H9 (cell line): ENCODE data around the gene RINL. TPM values are rescaled to one million over a fixed set of nuclear protein-coding genes. Genes with fewer than 3 reads are reported as not detected.

Experiments
- DNase-seq: peaks from one replicate; pipeline ENCODE4 v3.0.0-alpha.2; 2017
- H2AFZ ChIP-seq: one replicate; pipeline ENCODE4 v1.6.1; 2013; ENCODE audit warnings: mild to moderate bottlenecking, low read length, control low read depth, moderate library complexity
- H2AK5ac ChIP-seq: 2 replicates; pipeline ENCODE4 v1.6.1; 2013; ENCODE audit warnings: low read length, control low read depth, mixed read lengths; ENCODE audit not compliant: insufficient read length
- H2BK120ac ChIP-seq: one replicate; pipeline ENCODE4 v1.6.1; 2013; ENCODE audit warnings: low read depth, mild to moderate bottlenecking, low read length, control low read depth, inconsistent platforms; ENCODE audit not compliant: poor library complexity, severe bottlenecking
- H2BK12ac ChIP-seq: 2 replicates; pipeline ENCODE4 v1.6.1; 2013; ENCODE audit warnings: low read length, control low read depth, mixed read lengths, low read depth; ENCODE audit not compliant: insufficient read length
- H2BK15ac ChIP-seq: 2 replicates; pipeline ENCODE4 v1.6.1; 2013; ENCODE audit warnings: low read depth, low read length, control low read depth
- H2BK20ac ChIP-seq: one replicate; pipeline ENCODE4 v1.6.1; 2013; ENCODE audit warnings: low read depth, mild to moderate bottlenecking, low read length, control low read depth, inconsistent platforms; ENCODE audit not compliant: poor library complexity, severe bottlenecking
- H2BK5ac ChIP-seq: 2 replicates; pipeline ENCODE4 v1.6.1; 2013; ENCODE audit warnings: low read length, control low read depth, mixed read lengths; ENCODE audit not compliant: insufficient read length
- H3K14ac ChIP-seq: 2 replicates; pipeline ENCODE4 v1.6.1; 2013; ENCODE audit warnings: low read length, control low read depth; ENCODE audit not compliant: insufficient read depth
- H3K18ac ChIP-seq: 2 replicates; pipeline ENCODE4 v1.6.1; 2013; ENCODE audit warnings: low read depth, mild to moderate bottlenecking, mixed read lengths, low read length, control low read depth; ENCODE audit not compliant: insufficient read length
- H3K23ac ChIP-seq: 2 replicates; pipeline ENCODE4 v1.6.1; 2013; ENCODE audit warnings: low read length, control low read depth, mixed read lengths, low read depth; ENCODE audit not compliant: insufficient read length
- H3K23me2 ChIP-seq: 2 replicates; pipeline ENCODE4 v1.6.1; 2013; ENCODE audit warnings: low read depth, mild to moderate bottlenecking, mixed read lengths, low read length, control low read depth; ENCODE audit not compliant: insufficient read length, poor library complexity, severe bottlenecking
- H3K27ac ChIP-seq: 2 replicates; pipeline ENCODE4 v1.5.1; 2013; ENCODE audit warnings: low read length, control low read depth, mixed read lengths, low read depth; ENCODE audit not compliant: insufficient read length
- H3K27me3 ChIP-seq: 2 replicates; pipeline ENCODE4 v1.6.1; 2013; ENCODE audit warnings: low read length, control low read depth, inconsistent platforms; ENCODE audit not compliant: insufficient read depth
- H3K4ac ChIP-seq: 2 replicates; pipeline ENCODE4 v1.6.1; 2013; ENCODE audit warnings: low read depth, mild to moderate bottlenecking, control low read depth, inconsistent platforms, low read length, moderate library complexity
- H3K4me1 ChIP-seq: 2 replicates; pipeline ENCODE4 v1.6.1; 2013; ENCODE audit warnings: low read length, control low read depth, inconsistent platforms; ENCODE audit not compliant: insufficient read depth
- H3K4me2 ChIP-seq: 2 replicates; pipeline ENCODE4 v1.6.1; 2013; ENCODE audit warnings: low read length, control low read depth, mixed read lengths; ENCODE audit not compliant: insufficient read length, insufficient read depth
- H3K56ac ChIP-seq: 2 replicates; pipeline ENCODE4 v1.6.1; 2013; ENCODE audit warnings: low read depth, mild to moderate bottlenecking, mixed read lengths, low read length, control low read depth; ENCODE audit not compliant: insufficient read length
- H3K79me1 ChIP-seq: 2 replicates; pipeline ENCODE4 v1.6.1; 2013; ENCODE audit warnings: low read depth, mild to moderate bottlenecking, moderate library complexity, low read length, control low read depth, inconsistent platforms; ENCODE audit not compliant: insufficient read depth, poor library complexity, severe bottlenecking
- H3K79me2 ChIP-seq: 2 replicates; pipeline ENCODE4 v1.6.1; 2013; ENCODE audit warnings: low read length, control low read depth, inconsistent platforms; ENCODE audit not compliant: insufficient read depth
- H3K9ac ChIP-seq: 2 replicates; pipeline ENCODE4 v1.6.1; 2013; ENCODE audit warnings: low read length, control low read depth, mixed read lengths; ENCODE audit not compliant: insufficient read length; ENCODE audit errors: extremely low read depth
- H3K9me3 ChIP-seq: one replicate; pipeline ENCODE4 v1.6.1; 2013; ENCODE audit warnings: low read depth, low read length, inconsistent platforms; ENCODE audit not compliant: control insufficient read depth
- H3T11ph ChIP-seq: one replicate; pipeline ENCODE4 v1.6.1; 2013; ENCODE audit warnings: mild to moderate bottlenecking, low read length, control low read depth, inconsistent platforms
- H4K20me1 ChIP-seq: one replicate; pipeline ENCODE4 v1.6.1; 2013; ENCODE audit not compliant: control insufficient read depth, insufficient read length, insufficient read depth
- H4K5ac ChIP-seq: 2 replicates; pipeline ENCODE4 v1.6.1; 2013; ENCODE audit warnings: low read depth, mild to moderate bottlenecking, mixed read lengths, low read length, control low read depth; ENCODE audit not compliant: insufficient read length
- H4K8ac ChIP-seq: replicated peaks from 2 replicates; pipeline ENCODE4 v1.6.1; 2013; ENCODE audit warnings: low read length, control low read depth, mixed read lengths, low read depth; ENCODE audit not compliant: insufficient read length
- H4K91ac ChIP-seq: 2 replicates; pipeline ENCODE4 v1.6.1; 2013; ENCODE audit warnings: low read depth, mild to moderate bottlenecking, moderate library complexity, mixed read lengths, low read length, control low read depth; ENCODE audit not compliant: insufficient read length
- H3K27ac Mint-ChIP-seq, 3 experiments: 2 replicates in 2 of 3; 3 replicates in 1 of 3; pipeline ENCODE4 v1.8.0; 2020 to 2021; ENCODE audit warnings: mixed read lengths in 3 of 3, mild to moderate bottlenecking in 1 of 3, moderate library complexity in 1 of 3
- H3K27me3 Mint-ChIP-seq: 2 replicates; pipeline ENCODE4 v1.8.0; 2021; ENCODE audit warnings: low read depth, mild to moderate bottlenecking, moderate library complexity, mixed read lengths
- H3K36me3 Mint-ChIP-seq, 3 experiments: 2 replicates in 2 of 3; 3 replicates in 1 of 3; pipeline ENCODE4 v1.8.0; 2020 to 2021; ENCODE audit warnings: low read depth in 3 of 3, mixed read lengths in 3 of 3; ENCODE audit not compliant: insufficient read depth in 1 of 3
- H3K4me1 Mint-ChIP-seq, 2 experiments: 2 replicates each; pipeline ENCODE4 v1.8.0; 2020; ENCODE audit warnings: mixed read lengths in 2 of 2
- H3K4me3 Mint-ChIP-seq, 2 experiments: 2 replicates in 1 of 2; 3 replicates in 1 of 2; pipeline ENCODE4 v1.8.0; 2020 to 2021; ENCODE audit warnings: mild to moderate bottlenecking in 2 of 2, mixed read lengths in 2 of 2, moderate library complexity in 1 of 2
- H3K9me3 Mint-ChIP-seq, 2 experiments: 2 replicates in 1 of 2; 3 replicates in 1 of 2; pipeline ENCODE4 v1.8.0; 2020; ENCODE audit warnings: mild to moderate bottlenecking in 2 of 2, mixed read lengths in 2 of 2, moderate library complexity in 1 of 2
- CTCF ChIP-seq: fragments of 200-600 bp; sonication (generic); conservative IDR thresholded peaks from 3 replicates; pipeline ENCODE4 v1.8.0; 2021; ENCODE audit warnings: antibody characterized with exemption, mild to moderate bottlenecking
- WGBS: extraction: QIAGEN DNeasy Blood & Tissue Kit; methylation state at CpG from one replicate; pipeline ENCODE4 v1.1.7; 2013; ENCODE audit warnings: missing lambda C conversion rate, low lambda C conversion rate, mixed read lengths; ENCODE audit not compliant: insufficient read length; ENCODE audit errors: extremely low coverage; 5-methylcytosine and 5-hydroxymethylcytosine counted together
- total RNA-seq: library from RNA; stranded (reverse); gene quantifications from 2 replicates; pipeline ENCODE4 v1.2.1, GENCODE V29; 2021

RINL gene
- total RNA-seq, 1 experiment from 2014 or later: 6.4 TPM

- TF ChIP-seq CTCF: no peak
Observed at GRCh38 chr19:38834104-38834490, 44.0 kb downstream of the RINL start.

More at GRCh38 chr19:38834104-38834490, 44.0 kb downstream of the RINL start:
- H2BK12ac ChIP-seq: no peak overlapping the region
- H3K4me2 ChIP-seq: no peak overlapping the region
- H2BK15ac ChIP-seq: no peak overlapping the region
- H3K27me3 ChIP-seq: no peaks in the 10 kb centered on the region
- no peaks in the 10 kb centered on the region for H4K20me1 ChIP-seq
- Mint-ChIP-seq H3K36me3 (peaks cover 39 to 67% (median 44%) of the 10 kb centered on the region in 3 experiments), H3K27me3 (no peaks in the 10 kb centered on the region), H3K4me1 (peaks cover 13% of the 10 kb centered on the region in 2 experiments), H3K4me3 (no peak overlapping the region), H3K9me3 (no peaks in the 10 kb centered on the region), H3K27ac (peak overlapping the region in 2 of 3 experiments; percentile 40 to 44; a peak in 2 of 7 replicates)
- no peaks in the 10 kb centered on the region for H3K9me3 ChIP-seq
- no peak overlapping the region for H3K23ac ChIP-seq
- H2AFZ ChIP-seq: no peak overlapping the region
- H3K23me2 ChIP-seq: peaks cover 8% of the 10 kb centered on the region
- H2AK5ac ChIP-seq: no peak overlapping the region
- H3K14ac ChIP-seq: no peak overlapping the region
- no peak overlapping the region for H2BK120ac ChIP-seq
- no peak overlapping the region for H3K4ac ChIP-seq
- no CpG with 5 or more reads among the region's 4 CpGs for WGBS
- H3T11ph ChIP-seq: no peak overlapping the region
- no peak overlapping the region for H3K27ac ChIP-seq
- 0 out of 2 replicates have a peak, but pooled peaks cover 2% of the 10 kb centered on the region for H3K79me2 ChIP-seq
- no peaks in the 10 kb centered on the region for H3K79me1 ChIP-seq
- no peak overlapping the region for H4K91ac ChIP-seq
- H3K4me1 ChIP-seq: peaks cover 2% of the 10 kb centered on the region; the same call in 1 of the 2 replicates
- no peak overlapping the region for H3K56ac ChIP-seq
- H4K5ac ChIP-seq: no peak overlapping the region
- H4K8ac ChIP-seq: no peak overlapping the region
- H3K18ac ChIP-seq: no peak overlapping the region
- H2BK5ac ChIP-seq: no peak overlapping the region
- no peak overlapping the region for H3K9ac ChIP-seq
- no peak for DNase-seq
- no peak overlapping the region for H2BK20ac ChIP-seq
